ENCODE results near the gene FOXE1.

The FOXE1 gene

DNA sequence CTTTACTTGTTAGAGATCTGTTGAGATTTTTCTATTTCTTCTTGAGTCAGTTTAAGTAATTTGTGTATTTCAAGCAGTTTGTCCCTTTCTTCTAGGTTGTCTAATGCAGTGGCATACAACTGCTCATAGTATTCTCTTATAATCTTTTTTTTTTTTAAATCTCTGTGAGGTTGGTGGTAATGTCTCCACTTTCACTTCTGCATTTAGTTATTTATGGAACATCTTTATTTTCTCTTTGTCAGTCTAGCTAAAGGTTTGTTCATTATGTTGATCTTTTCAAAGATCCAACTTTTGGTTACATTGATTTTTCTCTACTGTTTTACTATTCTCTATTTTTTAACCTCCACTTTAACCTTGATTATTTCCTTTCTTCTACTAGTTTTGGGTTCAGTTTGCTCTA is 13.8 kb downstream of the FOXE1 start:
- no peak for DNase-seq

DNA sequence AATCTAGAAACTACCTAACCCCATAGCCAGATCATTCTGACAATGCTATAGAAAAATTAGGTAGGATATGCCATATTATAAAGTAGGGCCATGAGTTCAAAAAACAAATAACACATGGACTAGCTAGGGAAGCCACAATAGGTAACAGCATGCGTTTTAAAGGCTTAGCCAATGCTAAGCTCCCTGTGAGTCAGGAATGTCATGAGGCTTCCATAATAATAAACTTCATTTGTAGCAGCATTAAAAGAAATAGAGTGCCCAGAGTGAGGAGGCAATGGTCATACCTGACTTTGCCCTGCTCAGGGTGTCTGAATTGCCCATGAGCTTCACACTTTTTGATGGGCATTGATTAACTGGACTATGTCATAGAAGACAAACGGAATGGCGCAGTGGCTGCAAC is 15.8 kb downstream of the FOXE1 start:
- DNase-seq = no peak

GRCh38 chr9:97873425-97873824 is 20.4 kb downstream of the FOXE1 start:
- no peak for DNase-seq

DNA sequence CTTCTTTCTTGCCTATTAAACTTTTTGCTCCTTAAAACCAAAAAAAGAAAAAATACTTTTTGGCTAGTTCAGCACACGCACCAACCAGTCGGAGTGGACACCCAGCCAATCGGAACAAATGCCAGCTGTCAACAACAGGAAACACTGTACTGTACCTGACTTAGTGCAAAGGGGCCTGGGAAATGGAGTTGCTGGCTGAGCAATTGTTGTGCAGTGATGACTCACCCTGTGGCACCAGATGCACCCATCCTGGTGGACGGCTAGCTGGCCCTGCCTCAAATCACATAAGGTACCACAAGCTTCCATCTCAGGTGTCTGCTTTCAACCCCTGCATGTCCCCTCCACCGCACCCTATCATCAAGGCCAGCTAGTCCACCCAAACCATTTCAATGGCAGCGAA is 20.9 kb downstream of the FOXE1 start:
- no peak for DNase-seq

- DNase-seq = no peak
These were observed 21.6 kb downstream of the FOXE1 start for GRCh38 chr9:97874624-97875023.

DNA sequence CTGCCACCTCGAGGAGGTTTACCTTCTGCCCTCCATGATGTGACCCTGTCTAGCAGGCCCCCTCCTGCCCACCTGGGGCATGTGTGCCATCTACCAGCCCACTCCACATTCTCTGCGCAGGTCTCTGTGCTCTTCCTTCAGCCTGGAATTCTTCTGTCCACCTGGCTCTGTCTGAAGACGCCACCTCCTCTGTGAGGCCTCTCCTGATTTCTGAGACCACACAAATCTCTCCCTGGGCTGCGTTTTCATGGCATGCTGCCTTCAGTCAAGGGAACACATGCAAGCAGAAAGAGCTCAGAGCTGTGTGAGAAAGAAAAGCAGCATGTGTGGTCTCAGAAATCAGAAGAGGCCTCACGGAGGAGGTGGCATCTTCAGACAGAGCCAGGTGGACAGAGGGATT is 22.1 kb downstream of the FOXE1 start:
- no peak for DNase-seq

DNA sequence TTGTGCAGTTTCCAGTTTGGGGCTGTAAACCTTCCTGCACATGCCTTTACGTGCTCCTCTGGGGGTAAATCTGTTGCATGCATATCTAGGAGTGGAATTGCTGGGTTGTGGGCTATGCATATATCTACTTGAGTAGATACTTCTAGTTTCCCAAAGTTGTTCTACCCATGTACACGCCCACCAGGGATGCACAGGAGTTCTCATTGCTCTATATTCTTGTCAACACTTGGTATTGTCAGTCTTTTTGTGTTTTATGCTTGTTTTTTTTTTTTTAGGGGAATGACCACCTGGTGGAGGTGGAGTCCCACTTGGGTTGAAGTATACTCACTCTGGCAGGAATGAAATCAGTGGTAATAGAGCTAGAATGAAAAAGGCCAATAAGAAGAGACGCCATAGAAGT is 23.0 kb downstream of the FOXE1 start:
- DNase-seq = no peak

GRCh38 chr9:97880336-97880735 is 27.3 kb downstream of the FOXE1 start:
- no peak for DNase-seq

DNA sequence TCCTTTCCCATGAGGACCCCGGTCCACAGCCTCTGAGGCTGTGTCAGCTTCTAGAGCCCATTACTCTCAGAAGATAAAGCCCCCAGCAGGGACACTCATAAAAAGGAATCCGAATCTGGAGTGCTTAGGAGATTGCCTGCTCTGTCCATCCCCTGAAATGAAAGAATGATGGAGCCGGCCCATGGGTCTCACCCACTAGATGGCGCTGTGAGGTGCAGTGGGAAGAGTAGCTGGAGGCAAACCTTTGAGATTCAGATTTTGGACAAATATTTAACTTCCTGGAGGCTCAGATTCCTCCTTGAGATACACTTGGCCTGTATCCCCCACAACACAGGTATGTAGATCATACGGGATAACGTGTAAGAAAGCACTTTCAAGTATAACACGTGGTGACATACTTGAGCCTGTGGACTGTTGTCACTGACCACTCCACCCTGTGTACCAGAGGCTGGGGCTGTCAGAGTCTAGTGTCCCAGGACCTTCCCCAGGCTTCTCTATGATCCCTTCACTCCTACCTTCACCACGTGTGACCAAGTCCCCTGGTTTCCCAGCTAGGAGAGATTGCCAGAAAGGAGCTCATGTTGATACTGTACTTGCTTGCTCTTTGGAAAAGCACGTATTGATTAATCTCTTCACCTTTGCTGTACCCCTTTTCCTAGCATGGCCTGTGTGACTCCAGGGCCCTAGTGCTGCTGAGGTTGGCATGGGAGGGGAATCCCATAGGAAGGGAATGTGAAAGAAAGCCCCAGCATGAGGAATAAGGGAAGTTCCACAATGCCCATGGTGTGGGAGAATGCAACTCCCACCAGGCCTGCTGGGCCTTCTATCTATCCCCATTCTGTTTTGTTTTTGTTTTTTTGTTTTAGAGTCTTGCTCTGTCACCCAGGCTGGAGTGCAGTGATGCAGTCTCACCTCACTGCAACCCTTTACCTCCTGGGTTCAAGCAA is 37.2 kb downstream of the FOXE1 start:
- peak; percentile 58 for DNase-seq

GRCh38 chr9:97891736-97892135 is 38.7 kb downstream of the FOXE1 start:
- no peak for DNase-seq

- DNase-seq = no peak
These were observed 39.4 kb downstream of the FOXE1 start for GRCh38 chr9:97892421-97892820.

DNA sequence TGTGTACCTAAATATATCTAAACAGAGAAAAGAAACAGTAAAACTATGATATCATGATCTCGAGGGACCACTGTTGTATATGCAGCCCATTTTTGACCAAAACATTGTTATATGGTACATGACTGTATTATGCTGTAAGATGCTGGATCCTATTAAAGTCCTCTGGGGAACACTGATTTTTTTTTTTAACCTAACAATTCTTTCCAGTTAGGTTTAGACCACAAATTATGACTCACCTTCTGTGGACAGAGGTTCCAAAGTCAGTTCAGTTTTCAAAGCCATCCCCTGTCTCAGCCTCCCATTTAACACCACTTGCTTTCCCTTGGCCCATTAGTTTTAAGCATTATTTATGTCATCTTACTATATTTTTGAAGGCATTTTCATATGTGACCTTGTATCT is 42.2 kb downstream of the FOXE1 start:
- DNase-seq = no peak

- peak; percentile 60 for DNase-seq
These were observed 42.8 kb downstream of the FOXE1 start for GRCh38 chr9:97895695-97896332.

GRCh38 chr9:97900103-97900737 is 47.2 kb downstream of the FOXE1 start:
- no peak for DNase-seq

DNA sequence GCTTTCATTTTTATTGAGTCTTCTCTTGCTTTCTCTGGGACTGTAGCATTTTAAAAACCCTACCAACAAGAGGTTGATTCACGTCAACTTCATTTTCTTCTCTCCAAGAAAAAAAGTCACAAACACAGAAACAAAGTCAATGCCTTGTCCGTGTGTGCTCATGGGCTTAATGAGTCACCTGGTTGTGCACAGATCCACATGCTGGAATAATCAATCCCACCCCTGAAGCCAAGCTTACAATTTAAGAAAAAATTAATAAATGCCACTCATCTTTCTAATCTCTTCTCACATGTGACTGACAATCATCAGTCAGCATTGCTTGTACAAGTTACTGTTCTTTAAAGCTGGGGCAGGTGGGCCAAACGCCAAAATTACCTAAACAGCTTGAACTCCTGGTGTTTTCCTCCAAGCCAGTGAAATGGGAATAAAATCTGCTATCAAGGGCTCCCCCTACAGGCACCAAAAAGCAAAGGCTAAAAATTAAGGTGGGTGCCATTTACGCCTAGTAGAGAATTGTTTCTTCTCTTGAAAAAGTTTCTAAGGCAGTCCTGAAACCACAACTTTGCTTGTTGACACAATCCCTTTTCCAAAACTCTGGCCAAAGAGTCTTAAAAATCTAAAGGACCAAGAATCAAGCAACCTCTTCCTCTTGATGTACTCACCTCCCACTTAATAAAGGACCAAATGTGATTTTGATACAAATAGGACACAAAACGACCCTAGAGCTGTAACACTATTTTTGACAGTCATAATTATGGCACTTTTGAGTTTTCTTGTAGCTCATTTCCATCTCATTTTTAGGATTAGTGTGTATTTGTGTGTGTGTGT is 47.9 kb downstream of the FOXE1 start:
- DNase-seq = peak; percentile 62

DNA sequence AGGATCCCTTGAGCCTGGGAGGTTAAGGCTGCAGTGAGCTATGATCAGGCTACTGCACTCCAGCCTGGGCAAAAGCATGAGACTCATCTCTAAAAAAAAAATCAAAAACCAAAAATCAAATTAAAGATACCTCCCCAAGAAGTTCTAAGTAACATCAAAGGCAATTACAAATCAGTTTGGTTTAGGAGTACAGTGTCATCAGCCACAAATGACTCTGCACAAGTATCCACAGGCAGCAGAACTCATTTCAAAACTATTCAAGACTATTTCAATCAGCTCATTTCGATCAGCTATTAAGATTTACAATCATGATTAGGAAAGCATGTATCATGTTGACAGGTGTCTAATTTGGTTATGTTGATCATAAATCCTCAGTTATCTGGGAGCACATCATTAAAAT is 50.2 kb downstream of the FOXE1 start:
- DNase-seq = no peak

GRCh38 chr9:97904725-97905124 is 51.7 kb downstream of the FOXE1 start:
- no peak for DNase-seq

DNA sequence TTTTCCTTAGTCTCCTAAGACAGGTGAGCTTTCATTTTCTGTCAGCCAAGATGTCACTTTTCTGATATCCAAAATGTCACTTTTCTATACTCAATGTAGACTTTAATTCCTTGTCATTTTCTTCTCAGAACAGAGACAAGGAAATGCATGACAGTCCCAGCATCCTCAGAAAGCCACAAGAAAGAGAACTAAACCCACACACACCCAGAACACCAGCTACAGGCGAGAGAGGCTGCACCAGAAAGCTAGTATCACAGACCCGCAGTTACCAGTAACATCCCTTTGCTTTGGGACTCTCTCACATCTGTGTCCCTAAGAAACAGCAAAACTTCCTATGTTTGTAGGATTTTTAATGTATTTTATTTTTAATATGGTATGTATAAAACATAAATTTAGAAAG is 52.2 kb downstream of the FOXE1 start:
- DNase-seq = peak; percentile 47

Measured in hematopoietic multipotent progenitor cell treated with erythropoietin and hydrocortisone succinate and interleukin-3 and kit ligand, for 4 days (in vitro differentiated cells).